ENCODE measurements around the gene COL6A5.
"Not testable (repeated sequence)": the region's sequence is repeated elsewhere in the genome, so short reads cannot be mapped to it uniquely, and the experiment has no call there.

COL6A5 gene

DNA sequence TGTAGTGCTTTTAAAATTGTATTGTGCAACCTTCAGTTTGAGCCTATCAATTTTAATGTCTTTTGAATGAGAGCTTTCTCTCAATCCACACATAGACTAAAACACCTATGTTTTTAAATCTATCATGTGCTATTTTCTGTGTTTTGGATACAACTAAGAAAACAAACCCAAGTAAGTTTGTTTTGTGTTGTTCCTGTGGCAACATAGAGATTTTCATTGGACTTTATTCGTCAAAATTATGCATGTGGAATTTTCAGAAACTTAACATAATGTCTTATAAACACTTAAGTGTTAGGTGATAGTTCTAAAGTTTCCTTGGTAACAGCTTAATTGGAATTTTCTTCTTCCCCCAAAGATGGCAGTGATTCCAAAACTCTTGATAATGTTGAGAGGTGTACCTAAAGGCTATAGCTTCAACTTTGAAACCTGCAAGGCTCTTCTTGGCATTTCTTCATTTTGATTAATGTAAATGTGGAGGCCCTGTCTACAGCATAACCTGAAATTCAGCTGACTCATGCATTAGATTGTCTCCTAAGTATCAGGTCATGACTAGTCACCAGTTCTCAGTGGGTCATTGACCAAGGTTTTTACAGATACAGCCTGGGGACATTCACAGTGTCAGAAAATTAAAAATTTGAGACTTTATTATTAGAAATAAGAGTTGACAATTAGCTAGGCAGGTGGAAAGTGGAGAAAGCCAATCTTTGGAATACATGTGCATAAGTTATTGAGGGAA lies 44.4 kb downstream of the COL6A5 start:
- no peak for DNase-seq

DNA sequence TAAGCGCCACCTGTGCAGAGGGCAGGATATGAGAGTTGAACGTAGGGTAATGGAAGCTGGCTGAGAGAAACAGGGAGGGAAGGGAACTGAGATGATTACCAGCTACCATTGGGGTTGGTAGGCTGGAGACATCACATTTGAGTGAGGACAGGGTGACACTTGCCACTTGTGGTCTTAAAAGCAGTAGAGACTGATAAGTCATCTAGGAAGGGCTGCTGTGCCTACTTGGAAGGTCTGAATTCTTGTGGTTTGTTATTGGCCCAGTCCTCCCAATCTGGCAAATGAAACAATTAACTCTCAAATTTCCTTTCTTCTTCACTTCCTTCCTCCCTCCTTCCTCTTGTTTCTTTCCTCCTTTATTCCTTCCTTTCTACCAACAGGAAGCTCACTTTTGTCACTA lies 46.8 kb downstream of the COL6A5 start:
- no peak for DNase-seq

DNA sequence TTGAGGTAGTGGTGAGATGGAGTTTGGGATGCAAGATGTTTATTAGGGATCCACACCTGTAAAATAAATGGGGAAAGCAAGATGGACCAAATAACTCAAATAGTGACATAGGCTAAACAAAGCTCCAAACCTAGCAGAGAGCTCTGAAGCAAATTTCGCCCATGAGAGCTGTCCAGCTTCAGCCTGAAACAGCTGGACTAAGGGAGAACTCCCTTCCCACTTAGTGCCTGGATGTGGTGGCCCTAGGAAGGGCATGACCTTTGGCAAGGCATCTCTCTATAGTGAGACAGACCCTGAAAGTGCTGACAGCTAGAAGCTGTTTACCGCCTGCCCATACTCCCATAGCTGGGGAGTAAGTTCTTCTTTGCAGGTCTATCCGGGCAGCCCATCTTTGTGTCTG lies 48.1 kb downstream of the COL6A5 start:
- DNase-seq = no peak

DNA sequence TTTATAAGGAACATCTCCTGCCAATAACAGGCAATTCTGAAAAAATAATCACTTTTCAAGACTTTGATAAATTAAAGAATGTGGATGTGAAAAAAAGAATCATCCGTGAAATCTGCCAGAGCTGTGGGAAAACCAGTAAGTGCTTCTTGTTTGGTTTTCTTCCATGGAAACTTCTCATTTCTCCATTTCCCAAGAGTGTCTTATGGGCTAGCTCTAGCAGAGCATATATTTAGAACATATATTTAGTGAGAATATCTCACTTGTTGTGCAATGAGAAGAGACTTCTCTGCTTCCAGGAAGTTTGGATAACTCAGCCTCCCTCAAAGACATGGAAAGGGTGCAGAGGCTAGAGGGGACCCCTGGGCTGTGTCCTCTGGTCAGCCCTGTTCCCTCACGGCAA lies 49.9 kb downstream of the COL6A5 start:
- DNase-seq = no peak

DNA sequence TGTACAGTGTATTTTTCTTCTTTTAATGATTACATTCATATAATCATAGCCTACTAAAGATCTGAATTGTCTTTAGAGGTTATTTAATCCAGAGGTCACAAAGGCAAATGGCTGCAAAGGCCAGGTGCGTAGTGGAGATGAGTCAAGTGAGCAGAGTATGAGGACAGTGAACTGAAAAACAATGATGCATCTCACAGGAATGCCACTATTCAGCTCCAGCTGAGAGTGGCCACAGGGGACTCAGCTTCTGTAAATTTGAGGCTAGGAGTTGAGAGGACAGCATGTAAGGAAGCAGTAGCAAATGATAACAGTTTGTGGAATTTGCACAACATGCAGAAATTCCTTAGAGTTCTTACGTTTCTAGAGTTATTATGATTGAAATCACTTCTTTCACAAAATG lies 50.4 kb downstream of the COL6A5 start:
- DNase-seq = no peak

DNA sequence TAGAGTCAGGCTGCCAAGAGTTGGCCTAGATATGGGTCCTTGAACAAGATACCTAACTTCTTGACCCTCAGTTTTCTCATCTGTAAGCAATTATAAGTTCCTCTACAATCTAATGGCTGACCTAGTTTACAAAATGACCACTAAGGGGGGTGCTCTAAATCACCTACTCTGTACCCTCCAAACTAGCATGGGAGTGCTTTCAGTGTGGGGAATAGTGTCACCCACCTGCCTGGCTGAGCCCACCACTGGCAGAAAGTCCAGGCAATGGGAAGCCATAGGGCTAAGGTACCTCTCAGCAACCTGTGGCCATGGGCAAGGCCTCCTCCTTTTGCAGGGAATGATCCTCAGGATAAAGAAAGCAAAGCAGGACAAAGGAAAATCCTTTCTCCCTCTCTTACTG lies 58.9 kb downstream of the COL6A5 start:
- no peak for DNase-seq

DNA sequence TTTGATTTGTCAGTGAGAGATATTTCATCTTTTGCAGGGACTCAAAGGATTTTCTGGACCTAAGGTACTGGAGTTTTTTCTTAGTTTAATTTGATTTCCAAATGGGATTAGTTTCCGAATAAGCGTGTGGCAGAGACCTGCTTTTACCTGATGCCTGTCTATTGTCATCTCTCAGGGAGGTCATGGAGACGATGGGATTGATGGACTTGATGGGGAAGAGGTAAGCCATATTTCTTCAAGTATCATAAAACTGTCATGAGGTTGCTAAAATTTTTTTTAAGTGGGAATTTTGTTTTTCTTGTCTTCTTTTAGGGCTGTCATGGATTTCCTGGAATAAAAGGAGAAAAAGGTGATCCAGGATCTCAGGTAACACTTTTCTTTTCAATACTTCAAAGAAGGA lies 60.5 kb downstream of the COL6A5 start:
- no peak for DNase-seq

DNA sequence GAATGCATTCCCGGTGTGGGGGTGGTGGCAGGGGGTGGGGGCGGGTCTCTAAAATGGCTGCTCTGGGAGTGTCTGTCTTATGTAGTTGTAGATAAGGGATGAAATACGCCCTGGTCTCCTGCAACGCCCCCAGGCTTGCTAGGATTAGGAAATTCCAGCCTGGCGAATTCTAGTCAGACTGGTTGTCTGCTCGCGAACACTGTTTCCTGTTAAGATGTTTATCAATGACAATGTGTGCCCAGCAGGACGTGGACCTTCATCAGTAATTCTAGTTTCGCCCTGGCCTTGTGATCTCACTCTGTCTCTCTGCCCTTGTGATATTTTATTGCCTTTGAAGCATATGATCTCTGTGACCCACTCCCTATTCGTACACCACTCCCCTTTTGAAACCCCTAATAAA lies 62.8 kb downstream of the COL6A5 start:
- not testable (repeated sequence) for DNase-seq

DNA sequence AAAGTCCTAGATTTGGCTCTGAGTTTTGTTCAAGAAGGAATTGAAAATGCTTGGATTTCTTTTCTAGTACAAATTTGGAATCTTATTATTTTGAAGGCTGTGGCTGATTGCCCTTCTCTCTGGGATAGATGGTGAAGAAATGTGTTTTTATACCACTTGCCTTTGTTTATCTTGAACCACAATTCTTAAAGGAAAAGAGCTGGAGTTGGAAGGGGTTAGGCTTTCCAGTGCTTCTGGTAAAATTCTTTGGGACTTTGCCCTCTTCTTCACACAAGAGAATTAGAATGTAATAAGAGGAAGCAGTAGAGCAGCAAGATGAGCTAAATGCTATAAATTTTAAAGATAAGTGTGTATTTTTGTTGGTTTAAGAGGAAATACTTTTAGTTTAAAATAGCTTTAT lies 65.8 kb downstream of the COL6A5 start:
- DNase-seq = no peak

DNA sequence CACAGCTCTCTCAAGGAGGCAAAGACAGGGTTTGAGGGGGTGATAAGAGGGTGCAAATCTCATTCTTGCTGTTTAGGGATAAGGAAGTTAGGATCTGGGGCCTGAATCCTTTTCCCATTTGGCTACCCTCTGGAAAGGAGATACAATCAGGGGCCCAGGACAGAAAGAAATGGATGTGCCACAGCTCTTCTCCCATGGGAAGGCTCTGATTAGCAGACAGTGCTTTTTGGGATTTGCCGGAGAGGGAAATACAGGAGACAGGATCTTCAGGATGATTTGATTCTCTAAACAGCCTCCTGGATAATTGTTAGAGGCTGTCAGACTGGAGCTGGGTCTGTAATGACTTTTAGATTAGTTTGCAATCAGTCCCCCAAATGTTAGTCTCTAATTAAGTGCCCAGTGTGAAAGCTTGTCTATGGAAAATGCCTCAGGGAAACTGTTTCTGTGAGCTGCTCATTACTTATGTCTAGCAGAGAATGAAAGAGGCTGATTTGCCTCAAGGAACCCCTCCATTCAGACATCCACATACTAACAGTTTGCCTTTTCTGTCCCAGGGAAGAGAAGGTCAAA lies 67.6 kb downstream of the COL6A5 start:
- DNase-seq = no peak

DNA sequence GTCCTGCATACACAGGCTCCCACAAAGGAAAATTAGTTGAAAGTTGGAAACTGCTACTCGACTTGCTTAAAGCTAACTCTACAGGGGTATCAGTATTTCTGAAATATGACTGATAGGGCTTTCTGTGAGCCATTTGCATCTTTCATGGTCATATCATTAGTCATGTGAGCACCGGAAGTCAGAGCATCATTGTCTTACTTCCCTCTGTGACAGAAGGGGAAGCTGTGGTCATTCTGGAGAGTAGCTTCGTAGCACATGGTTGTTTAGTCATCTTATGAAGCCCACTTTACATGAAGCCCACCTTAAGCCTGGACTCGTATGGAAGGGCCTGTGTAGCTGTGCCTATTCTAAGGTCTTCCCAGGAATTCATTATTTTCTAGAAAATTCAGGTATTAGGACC lies 69.0 kb downstream of the COL6A5 start:
- no peak for DNase-seq

DNA sequence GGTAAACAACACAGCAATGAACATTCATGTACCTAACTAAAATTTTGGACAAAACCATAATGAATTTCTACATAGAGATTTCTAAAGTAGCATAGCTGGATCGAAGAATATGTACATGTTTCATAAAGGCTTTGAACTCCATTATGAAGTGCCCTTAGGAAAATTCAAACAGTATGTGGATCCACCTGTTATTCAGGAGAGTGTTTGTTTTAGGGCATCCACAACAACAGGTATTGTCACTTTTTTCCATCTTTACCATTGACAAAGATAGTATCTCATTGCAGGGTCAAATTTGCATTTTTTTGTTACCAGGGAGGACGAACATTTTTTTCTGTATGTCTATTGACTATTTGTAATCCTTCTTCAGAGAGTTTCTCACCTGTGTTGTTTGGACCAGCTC lies 75.0 kb downstream of the COL6A5 start:
- DNase-seq = no peak

DNA sequence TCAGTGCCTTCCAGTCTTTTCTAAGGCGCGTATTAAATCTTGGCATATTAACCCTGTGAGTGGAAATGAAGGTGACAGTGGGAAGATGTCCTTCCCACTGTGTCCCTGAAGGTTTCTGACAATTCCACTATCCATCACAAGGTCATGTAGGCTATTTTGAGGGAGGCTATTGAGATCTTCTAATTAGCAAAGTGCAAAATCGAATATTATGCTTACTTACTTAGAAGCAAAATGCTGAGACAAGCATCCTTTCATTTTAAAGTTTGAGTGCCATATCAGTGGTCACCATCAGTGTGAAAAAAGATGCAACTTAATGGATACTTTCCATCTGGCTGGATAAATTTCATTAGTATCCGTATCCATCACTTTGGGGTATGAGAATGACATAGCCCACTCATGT lies 77.6 kb downstream of the COL6A5 start:
- no peak for DNase-seq

DNA sequence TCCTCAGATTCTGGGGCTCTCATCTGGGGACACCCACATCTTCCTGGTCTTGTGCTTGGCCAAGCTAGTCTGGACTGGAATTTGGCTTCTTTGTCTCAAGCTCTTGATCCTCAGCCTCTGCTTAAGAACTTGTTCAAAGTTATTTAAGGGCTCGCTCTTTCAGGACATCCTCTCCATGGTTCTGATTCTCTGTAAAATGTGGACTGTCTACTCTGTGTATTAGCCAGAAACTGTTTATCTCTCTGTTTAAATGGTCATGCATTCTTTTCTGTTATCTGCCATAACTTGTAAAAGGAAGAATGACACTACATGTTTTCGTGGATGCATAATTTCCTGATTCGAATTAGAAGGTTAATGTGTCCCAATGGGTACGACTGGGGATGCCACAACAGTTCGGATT lies 79.4 kb downstream of the COL6A5 start:
- DNase-seq = no peak

DNA sequence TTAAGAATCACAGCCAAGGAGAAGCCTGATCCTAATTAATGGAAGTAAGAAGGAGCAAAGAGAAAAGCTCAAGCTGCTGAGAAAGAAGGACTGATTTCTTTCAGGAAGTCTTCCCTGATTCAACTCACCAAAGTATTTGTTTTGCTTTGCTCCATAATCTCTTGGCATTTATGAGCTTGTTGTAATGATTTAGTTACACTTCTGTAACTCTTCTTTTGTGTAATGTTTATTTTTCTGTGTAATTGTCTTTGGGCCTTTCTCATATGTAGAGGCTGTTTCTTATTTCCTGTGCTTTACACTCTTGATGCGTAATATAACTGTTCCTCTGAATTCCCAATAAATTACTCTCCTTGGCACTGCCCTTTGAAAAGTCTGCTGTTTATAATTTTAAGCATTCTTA lies 80.0 kb downstream of the COL6A5 start:
- no peak for DNase-seq

DNA sequence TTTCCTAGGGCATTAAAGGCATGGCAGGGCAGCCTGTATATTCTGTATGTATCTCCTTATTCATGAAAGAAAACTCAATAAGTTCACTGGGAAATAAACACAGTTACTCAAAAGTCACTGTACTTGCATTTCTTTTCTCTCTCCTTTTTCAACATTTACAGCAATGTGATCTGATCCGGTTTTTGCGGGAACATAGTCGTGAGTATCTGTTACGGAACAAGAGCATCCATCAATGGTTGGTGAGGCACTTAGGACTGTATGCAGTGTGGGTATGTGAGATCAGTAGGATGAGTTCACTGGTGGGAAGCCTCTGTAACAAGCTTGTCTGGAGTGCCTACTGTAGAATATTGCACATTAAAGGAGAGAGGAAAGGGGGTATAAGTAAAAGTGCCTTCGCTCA lies 80.7 kb downstream of the COL6A5 start:
- DNase-seq = no peak

DNA sequence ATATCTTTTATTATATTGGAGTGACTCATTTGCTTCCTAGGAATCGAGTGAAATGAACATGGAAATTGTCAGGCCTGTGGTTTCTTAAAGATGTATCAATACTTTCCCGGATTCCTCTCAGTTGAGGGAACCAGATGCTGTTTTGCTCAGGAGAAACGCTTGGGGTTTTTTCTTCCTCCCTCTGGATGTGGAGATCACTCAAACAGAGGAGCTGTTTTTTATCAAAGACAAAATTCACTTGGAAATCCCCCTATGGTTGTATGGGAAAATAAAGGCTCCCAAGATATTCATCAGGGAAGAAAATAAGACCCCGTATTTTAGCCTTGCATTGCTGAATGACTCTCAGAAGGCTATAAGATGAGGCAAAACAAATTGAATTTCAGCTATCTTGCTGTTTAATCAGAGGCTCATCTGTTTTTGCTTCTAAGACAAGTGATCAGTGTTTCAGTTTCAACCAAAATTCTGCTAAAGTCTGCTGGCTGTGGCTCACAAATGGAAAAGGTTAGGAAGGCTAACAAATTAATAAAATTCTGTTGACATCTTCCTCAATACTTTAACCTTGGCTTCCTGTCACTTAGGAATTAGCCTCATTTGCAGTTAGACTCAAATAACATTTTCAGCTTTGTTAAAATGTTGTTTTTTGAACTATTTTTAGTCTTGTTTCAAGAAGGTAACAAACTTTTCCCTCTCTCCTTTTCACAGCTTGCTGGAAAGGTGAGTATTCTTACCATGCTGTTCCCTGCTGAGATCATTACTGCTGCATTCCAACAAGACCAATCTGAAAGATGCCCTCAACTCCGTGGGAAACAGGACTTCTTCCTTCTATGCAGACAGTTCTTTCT lies 83.6 kb downstream of the COL6A5 start:
- no peak for DNase-seq

DNA sequence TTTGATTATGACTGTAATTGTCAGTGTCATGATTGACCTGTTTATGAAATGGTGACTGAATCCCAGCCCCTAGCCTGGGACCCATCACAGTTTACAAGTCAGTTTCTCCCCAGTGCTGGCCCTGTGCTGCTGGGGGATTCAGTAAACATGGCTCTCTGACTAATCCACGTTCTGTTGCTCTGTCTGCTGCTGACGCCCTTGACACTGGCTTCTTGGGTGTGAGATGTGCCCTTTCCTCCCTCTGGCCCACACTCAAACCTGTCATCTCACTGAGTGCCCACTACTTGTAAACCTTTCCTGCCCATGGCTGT lies 84.2 kb downstream of the COL6A5 start:
- no peak for DNase-seq

DNA sequence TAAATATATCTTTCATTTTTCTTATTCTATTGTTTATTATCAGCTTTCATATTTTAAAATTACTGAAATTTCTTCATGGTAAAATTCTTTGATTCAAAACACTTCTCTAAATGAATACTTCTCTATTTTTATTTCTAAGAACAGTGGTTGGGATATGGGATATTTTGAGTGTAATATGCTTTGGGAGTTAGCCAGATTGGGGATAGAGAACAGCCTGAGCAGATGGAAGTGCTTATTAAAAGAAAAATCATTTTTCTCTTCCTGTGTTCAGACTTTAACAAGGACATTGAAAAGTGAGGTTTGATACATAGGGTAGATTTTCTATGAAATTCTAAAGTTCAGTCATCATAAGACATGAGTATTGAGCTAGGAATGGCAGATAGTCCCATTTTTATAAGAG lies 84.8 kb downstream of the COL6A5 start:
- DNase-seq = no peak

DNA sequence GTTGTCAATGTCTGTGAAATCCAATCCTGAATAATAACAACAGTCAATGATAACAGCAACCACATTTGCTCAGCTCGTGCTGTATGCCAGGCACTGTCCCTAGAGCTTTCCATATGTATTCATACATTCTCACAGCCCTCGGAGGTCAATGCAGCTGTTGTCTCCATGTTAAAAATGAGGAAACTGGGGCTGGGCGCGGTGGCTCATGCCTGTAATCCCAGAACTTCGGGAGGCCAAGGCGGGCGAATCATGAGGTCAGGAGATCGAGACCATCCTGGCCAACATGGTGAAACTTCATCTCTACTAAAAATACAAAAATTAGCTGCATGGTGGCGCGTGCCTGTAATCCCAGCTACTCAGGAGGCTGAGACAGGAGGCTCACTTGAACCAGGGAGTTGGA lies 86.6 kb downstream of the COL6A5 start:
- not testable (repeated sequence) for DNase-seq

DNA sequence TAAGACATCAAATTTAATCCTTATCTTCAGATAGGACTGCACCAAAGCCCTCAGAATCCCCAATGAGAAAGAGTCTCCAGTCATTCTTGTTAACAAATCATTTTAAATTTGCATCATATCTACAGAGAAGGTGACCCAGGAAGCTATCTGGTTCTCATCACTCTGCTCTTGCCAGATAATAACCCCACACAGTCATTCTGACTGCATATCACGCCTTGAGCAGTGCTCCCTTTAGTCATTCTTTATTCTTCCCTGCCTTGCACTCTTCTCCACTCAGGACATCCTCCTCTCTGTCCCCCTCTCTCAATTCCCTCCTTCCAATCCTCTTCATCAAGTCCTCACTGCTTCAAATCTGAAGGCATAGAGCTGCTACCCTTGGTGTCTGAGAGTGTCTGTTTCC lies 87.8 kb downstream of the COL6A5 start:
- DNase-seq = no peak

DNA sequence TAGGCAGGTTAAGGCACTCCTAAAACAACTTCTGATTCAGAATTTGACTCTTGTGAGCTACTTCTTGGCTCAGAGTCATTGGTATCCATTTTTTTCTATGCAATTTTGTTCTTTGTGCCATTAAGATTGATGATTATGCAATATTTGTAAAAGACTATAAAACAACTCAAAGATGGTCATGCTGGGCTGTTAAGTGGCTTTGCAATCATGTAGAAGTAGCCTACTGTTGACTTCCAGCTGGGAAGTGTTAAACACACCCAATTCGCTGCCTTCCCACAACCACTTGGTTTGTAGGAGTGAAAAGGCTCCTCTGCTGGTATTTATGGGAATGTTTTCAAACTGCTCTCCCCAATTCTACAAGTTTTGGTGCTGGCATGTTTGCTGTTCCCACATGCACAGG lies 96.8 kb downstream of the COL6A5 start:
- DNase-seq = no peak

DNA sequence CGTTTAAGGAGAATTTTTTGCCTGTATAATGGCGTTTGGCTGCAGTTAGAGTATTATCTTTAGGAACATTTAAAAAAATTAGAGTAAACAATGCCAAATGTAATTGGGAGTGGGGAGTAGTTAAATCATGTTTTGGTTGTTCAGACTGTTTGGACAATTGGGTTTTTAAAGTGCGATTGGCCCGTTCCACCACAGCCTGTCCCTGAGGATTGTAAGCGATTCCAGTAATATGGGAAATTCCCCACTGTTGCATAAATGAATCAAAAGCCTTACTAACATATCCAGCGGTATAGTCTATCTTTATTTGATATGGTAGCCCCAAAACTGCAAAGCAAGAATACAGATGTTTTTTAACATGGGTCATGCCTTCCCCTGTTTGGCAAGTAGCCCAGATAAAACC lies 101.4 kb downstream of the COL6A5 start:
- DNase-seq = not testable (repeated sequence)

DNA sequence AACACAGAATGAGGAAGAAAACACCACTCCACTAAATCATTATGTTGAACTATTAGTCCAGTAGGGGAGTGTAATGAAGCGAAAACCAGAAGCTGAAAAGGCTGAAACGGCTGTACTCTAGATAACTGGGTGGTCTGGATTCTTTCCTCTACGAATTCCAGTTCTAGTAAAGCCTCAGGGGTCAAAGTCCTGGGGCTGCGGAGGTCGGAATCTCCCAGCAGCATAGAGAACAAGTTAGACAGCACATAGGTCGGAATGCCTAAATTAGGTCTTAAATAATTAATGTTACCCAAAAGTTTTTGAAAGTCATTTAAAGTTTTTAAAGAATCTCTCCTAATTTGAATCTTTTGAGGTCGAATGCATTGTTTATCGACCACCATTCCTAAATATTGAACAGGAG lies 102.7 kb downstream of the COL6A5 start:
- not testable (repeated sequence) for DNase-seq

DNA sequence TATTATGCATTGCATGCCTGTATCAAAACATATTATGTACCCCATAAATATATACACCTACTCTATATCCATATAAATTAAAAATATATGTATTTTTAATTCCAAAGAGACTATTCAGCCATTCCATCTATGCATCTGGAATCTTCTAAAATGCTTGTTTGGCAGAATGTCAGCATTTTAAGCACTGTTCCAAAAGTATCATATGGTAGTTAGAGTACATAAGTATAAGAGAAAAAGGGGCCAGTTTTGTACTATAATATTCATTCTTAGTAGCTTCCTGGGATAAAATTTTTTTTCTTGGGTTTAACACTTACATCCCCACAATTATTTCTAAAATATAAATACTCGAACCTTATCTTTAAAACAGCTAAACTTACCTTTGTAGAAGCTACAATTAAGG lies 111.1 kb downstream of the COL6A5 start:
- no peak for DNase-seq

Data from amniotic stem cell (primary cell).